Measurements from ENCODE around the gene AOPEP.

The AOPEP gene

GRCh38 chr9:95077053-95077765 lies 350.7 kb downstream of the AOPEP start:
- no peak for DNase-seq
- H3K4me3 ChIP-seq (ENCODE audit: low read length): no peak overlapping the region
- H3K27ac ChIP-seq (ENCODE audit: low read length): no peak overlapping the region
- H3K4me2 ChIP-seq (ENCODE audit: low read depth, low read length): no peak overlapping the region
- no peaks in the 10 kb centered on the region for H4K20me1 ChIP-seq (ENCODE audit: insufficient read depth, low read length)
- no peaks in the 10 kb centered on the region for H3K36me3 ChIP-seq (replicated peaks; ENCODE audit: insufficient read depth, low read length)
- H3K9me3 ChIP-seq (replicated peaks; ENCODE audit: insufficient read depth, low read length): no peaks in the 10 kb centered on the region
- no peaks in the 10 kb centered on the region for H3K79me2 ChIP-seq (ENCODE audit: low read length)
- TF ChIP-seq EZH2phosphoT487 (IDR thresholded peaks at IDR 0.05; ENCODE audit: low read length): no peak
- no peak for TF ChIP-seq EZH2 (optimal IDR thresholded peaks at IDR 0.05; ENCODE audit: low read depth, low read length)
- TF ChIP-seq CTCF (IDR thresholded peaks at IDR 0.05; ENCODE audit: low read length): no peak
- H3K9me2 ChIP-seq (replicated peaks; ENCODE audit: insufficient read depth, low read length): no peaks in the 10 kb centered on the region
- H3K9ac ChIP-seq (ENCODE audit: low read length): no peak overlapping the region
- no peaks in the 10 kb centered on the region for H3K27me3 ChIP-seq (replicated peaks; ENCODE audit: insufficient read depth, low read length)
- H3F3A ChIP-seq (ENCODE audit: insufficient read depth, low read length): no peaks in the 10 kb centered on the region
- no peaks in the 10 kb centered on the region for H3K4me1 ChIP-seq (ENCODE audit: low read length)
- H2AFZ ChIP-seq (ENCODE audit: low read length): no peak overlapping the region

GRCh38 chr9:95077766-95078370 lies 351.4 kb downstream of the AOPEP start:
- no peaks in the 10 kb centered on the region; the same call in 1 of the 2 replicates for H3K36me3 ChIP-seq (replicated peaks; ENCODE audit: insufficient read depth, low read length)

GRCh38 chr9:95078511-95078910 lies 352.0 kb downstream of the AOPEP start:
- no peak for DNase-seq
- Histone ChIP-seq H3K9ac (ENCODE audit: low read length) (no peak overlapping the region), H3K9me3 (replicated peaks; ENCODE audit: insufficient read depth, low read length) (no peaks in the 10 kb centered on the region), H2AFZ (ENCODE audit: low read length) (no peak overlapping the region), H3K36me3 (replicated peaks; ENCODE audit: insufficient read depth, low read length) (no peaks in the 10 kb centered on the region; the same call in 1 of the 2 replicates), H4K20me1 (ENCODE audit: insufficient read depth, low read length) (no peaks in the 10 kb centered on the region), H3K79me2 (ENCODE audit: low read length) (no peaks in the 10 kb centered on the region), H3F3A (ENCODE audit: insufficient read depth, low read length) (no peaks in the 10 kb centered on the region), H3K4me1 (ENCODE audit: low read length) (no peaks in the 10 kb centered on the region), H3K27me3 (replicated peaks; ENCODE audit: insufficient read depth, low read length) (no peaks in the 10 kb centered on the region), H3K9me2 (replicated peaks; ENCODE audit: insufficient read depth, low read length) (no peaks in the 10 kb centered on the region), H3K27ac (ENCODE audit: low read length) (no peak overlapping the region), H3K4me3 (ENCODE audit: low read length) (no peak overlapping the region), H3K4me2 (ENCODE audit: low read depth, low read length) (no peak overlapping the region)
- TF ChIP-seq EZH2 (optimal IDR thresholded peaks at IDR 0.05; ENCODE audit: low read depth, low read length) (no peak), EZH2phosphoT487 (IDR thresholded peaks at IDR 0.05; ENCODE audit: low read length) (no peak), CTCF (IDR thresholded peaks at IDR 0.05; ENCODE audit: low read length) (no peak)

More at GRCh38 chr9:95077766-95078370, 351.4 kb downstream of the AOPEP start:
- no peak overlapping the region for H2AFZ ChIP-seq (ENCODE audit: low read length)
- no peaks in the 10 kb centered on the region for H3F3A ChIP-seq (ENCODE audit: insufficient read depth, low read length)
- TF ChIP-seq EZH2 (optimal IDR thresholded peaks at IDR 0.05; ENCODE audit: low read depth, low read length): no peak
- no peak for TF ChIP-seq CTCF (IDR thresholded peaks at IDR 0.05; ENCODE audit: low read length)
- TF ChIP-seq EZH2phosphoT487 (IDR thresholded peaks at IDR 0.05; ENCODE audit: low read length): no peak
- no peak overlapping the region for H3K4me3 ChIP-seq (ENCODE audit: low read length)
- H3K9ac ChIP-seq (ENCODE audit: low read length): no peak overlapping the region
- H3K4me1 ChIP-seq (ENCODE audit: low read length): no peaks in the 10 kb centered on the region
- no peak overlapping the region for H3K4me2 ChIP-seq (ENCODE audit: low read depth, low read length)
- no peaks in the 10 kb centered on the region for H4K20me1 ChIP-seq (ENCODE audit: insufficient read depth, low read length)
- no peaks in the 10 kb centered on the region for H3K9me3 ChIP-seq (replicated peaks; ENCODE audit: insufficient read depth, low read length)
- no peak overlapping the region for H3K27ac ChIP-seq (ENCODE audit: low read length)
- no peaks in the 10 kb centered on the region for H3K79me2 ChIP-seq (ENCODE audit: low read length)
- H3K27me3 ChIP-seq (replicated peaks; ENCODE audit: insufficient read depth, low read length): no peaks in the 10 kb centered on the region
- no peak for DNase-seq
- no peaks in the 10 kb centered on the region for H3K9me2 ChIP-seq (replicated peaks; ENCODE audit: insufficient read depth, low read length)

Data from MM.1S (cell line).